RWPE2 (cell line): ENCODE data around the gene ADIG.
A peak's percentile ranks its signal among the peaks of the same experiment; 100 is the strongest.

Source experiments
- ATAC-seq: fragments of 200-7000 bp; cut with Tn5 transposase; 3 replicates; pipeline ENCODE4 v1.9.1; 2021; ENCODE audit warnings: low read depth
- DNase-seq: peaks from one replicate; pipeline ENCODE4 v3.0.0-alpha.2; 2020; ENCODE audit warnings: low spot score
- H3K27ac ChIP-seq: fragments of 450-650 bp; 2 replicates; pipeline ENCODE4 v1.5.1; 2017; ENCODE audit warnings: mild to moderate bottlenecking; ENCODE audit not compliant: poor library complexity, severe bottlenecking
- H3K27me3 ChIP-seq: fragments of 250-450 bp; sonication (Bioruptor Pico); 2 replicates; pipeline ENCODE4 v1.5.1; 2021; ENCODE audit warnings: mild to moderate bottlenecking, moderate library complexity; ENCODE audit not compliant: insufficient read depth, poor library complexity, severe bottlenecking
- H3K36me3 ChIP-seq: fragments of 250-450 bp; sonication (Bioruptor Pico); 2 replicates; pipeline ENCODE4 v1.5.1; 2020; ENCODE audit warnings: low read depth, mild to moderate bottlenecking, moderate library complexity
- H3K4me1 ChIP-seq: fragments of 250-450 bp; sonication (Bioruptor Pico); 2 replicates; pipeline ENCODE4 v1.5.1; 2021; ENCODE audit warnings: mild to moderate bottlenecking, moderate library complexity; ENCODE audit not compliant: insufficient read depth, poor library complexity, severe bottlenecking
- H3K4me3 ChIP-seq: fragments of 250-450 bp; sonication (Bioruptor Pico); 2 replicates; pipeline ENCODE4 v1.5.1; 2021; ENCODE audit warnings: mild to moderate bottlenecking, moderate library complexity; ENCODE audit not compliant: severe bottlenecking
- H3K9me3 ChIP-seq: fragments of 250-450 bp; sonication (Bioruptor Pico); 2 replicates; pipeline ENCODE4 v1.5.1; 2021; ENCODE audit warnings: mild to moderate bottlenecking, moderate library complexity; ENCODE audit not compliant: severe bottlenecking
- TF ChIP-seq, protein P1 (sequence below): fragments of 450-650 bp; IDR thresholded peaks from one replicate; pipeline ENCODE4 v1.5.1; 2017; ENCODE audit warnings: mild to moderate bottlenecking, moderate library complexity; ENCODE audit not compliant: poor library complexity, severe bottlenecking

ADIG gene

DNA sequence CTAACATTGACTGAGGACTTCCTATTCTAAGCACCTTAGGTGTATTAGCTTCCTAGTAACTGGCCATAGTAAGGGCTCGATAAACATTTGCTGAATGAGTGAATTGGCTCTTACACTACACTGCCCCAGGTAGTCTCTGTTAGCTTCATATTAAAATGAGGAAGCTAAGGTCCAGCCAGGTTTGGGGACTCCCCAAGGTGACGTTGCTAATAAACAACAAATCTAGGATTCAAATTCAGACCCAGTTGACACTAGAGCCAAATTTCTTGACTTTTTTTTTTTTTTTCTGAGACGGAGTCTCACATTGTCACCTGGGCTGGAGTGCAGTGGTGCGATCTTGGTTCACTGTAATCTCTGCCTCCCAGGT lies 36.8 kb downstream of the ADIG start:
- DNase-seq (no peak), ATAC-seq (no peak)
- H3K4me1 ChIP-seq, result peaks cover 14% of the 10 kb centered on the region
- TF ChIP-seq, protein P1, sequence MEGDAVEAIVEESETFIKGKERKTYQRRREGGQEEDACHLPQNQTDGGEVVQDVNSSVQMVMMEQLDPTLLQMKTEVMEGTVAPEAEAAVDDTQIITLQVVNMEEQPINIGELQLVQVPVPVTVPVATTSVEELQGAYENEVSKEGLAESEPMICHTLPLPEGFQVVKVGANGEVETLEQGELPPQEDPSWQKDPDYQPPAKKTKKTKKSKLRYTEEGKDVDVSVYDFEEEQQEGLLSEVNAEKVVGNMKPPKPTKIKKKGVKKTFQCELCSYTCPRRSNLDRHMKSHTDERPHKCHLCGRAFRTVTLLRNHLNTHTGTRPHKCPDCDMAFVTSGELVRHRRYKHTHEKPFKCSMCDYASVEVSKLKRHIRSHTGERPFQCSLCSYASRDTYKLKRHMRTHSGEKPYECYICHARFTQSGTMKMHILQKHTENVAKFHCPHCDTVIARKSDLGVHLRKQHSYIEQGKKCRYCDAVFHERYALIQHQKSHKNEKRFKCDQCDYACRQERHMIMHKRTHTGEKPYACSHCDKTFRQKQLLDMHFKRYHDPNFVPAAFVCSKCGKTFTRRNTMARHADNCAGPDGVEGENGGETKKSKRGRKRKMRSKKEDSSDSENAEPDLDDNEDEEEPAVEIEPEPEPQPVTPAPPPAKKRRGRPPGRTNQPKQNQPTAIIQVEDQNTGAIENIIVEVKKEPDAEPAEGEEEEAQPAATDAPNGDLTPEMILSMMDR, result no peak
- H3K27ac ChIP-seq, result peak overlapping the region; percentile 45
- no peaks in the 10 kb centered on the region for H3K36me3 ChIP-seq
- no peaks in the 10 kb centered on the region for H3K9me3 ChIP-seq
- no peak overlapping the region for H3K4me3 ChIP-seq
- no peaks in the 10 kb centered on the region for H3K27me3 ChIP-seq

DNA sequence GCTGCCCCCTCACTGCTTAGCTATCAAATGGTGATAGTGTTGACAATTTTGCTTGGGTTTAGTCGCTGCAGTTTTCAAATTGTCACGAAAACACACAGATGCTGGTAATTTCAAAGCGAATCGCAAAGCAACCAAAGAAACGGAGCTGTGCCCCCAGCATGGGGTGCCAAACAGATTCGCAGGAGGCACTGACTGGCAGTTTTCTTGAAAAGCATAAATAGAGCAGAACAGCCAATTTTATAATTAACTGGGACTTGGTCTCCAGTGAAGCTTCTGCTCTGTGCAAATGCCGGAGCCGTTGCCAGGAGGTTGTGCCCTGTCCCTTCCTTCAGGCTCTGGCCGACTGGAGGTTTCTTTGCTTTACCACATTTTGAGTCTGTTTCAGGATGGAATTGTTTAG lies 39.4 kb downstream of the ADIG start:
- Histone ChIP-seq H3K4me3 (no peak overlapping the region), H3K27ac (no peak overlapping the region), H3K36me3 (no peaks in the 10 kb centered on the region), H3K4me1 (peaks cover 14% of the 10 kb centered on the region), H3K9me3 (no peaks in the 10 kb centered on the region), H3K27me3 (no peaks in the 10 kb centered on the region)
- DNase-seq (no peak), ATAC-seq (no peak)
- TF ChIP-seq, protein P1, result no peak

DNA sequence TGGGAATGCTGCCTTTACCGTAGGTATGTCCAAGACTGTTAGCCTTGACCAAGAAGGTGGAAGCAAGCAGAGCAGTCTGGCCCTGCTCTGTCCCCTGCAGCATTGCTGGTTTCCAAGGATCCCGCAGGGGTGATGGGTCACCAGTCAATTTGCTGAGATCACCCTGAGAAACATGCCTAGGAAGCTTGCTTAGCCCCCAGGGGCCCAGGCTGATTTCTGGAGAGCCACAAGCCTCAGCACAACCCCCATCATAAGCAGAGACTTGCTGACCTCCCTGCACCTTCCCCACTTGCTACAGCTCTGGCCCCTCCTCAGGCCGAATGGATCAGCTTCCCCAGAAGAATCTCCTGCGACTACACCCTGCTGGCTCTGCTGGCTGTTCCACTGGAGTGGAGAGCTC lies 42.1 kb downstream of the ADIG start:
- no peak overlapping the region for H3K4me3 ChIP-seq
- H3K4me1 ChIP-seq, result no peaks in the 10 kb centered on the region
- TF ChIP-seq, protein P1, result no peak
- H3K36me3 ChIP-seq, result no peaks in the 10 kb centered on the region
- DNase-seq (no peak), ATAC-seq (0 out of 3 replicates have a peak, but pooled peaks have one; percentile 10)
- no peaks in the 10 kb centered on the region for H3K27me3 ChIP-seq
- H3K27ac ChIP-seq, result no peak overlapping the region
- H3K9me3 ChIP-seq, result no peaks in the 10 kb centered on the region

DNA sequence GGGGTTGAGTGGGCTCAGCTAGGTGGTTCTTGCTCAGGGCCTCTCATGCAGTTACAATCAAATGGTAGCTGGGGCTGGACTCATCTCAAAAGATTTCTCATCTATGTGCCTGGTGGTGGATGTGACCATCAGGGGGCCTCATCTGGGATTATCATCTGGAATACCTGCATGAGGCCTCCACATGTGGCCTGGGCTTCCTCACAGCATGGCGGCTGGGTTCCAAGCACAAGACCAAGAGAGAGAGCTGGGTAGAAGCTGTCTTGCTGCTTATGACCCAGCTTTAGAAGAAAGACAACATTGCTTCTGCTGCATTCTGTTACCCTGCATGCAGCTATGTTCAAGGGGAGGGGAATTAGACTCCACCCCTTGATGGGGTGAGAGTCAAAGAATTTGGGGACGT lies 43.1 kb downstream of the ADIG start:
- no peaks in the 10 kb centered on the region for H3K27me3 ChIP-seq
- no peaks in the 10 kb centered on the region for H3K9me3 ChIP-seq
- TF ChIP-seq, protein P1, result no peak
- no peak for DNase-seq
- ATAC-seq, result no peak
- no peaks in the 10 kb centered on the region for H3K4me1 ChIP-seq
- no peak overlapping the region for H3K27ac ChIP-seq
- no peaks in the 10 kb centered on the region for H3K36me3 ChIP-seq
- H3K4me3 ChIP-seq, result no peak overlapping the region

DNA sequence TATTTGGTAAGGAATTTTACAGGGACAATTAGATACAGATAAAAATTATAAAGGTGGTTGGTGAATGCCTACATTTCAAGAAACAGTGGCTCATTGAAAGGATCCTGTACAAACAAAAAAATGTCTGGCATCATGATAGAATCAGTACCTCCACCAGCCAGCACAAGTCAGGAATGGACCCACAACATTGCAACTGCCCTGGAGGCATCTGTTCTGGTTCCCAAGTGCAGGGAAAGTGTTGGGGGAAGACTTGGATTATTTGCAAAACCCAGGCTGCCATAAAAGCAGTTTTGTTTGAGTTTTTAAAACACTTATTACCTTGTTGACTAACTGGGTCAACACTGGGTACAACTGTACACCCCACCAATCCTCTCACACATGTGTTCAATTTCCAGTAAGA lies 44.9 kb downstream of the ADIG start:
- no peak overlapping the region for H3K4me3 ChIP-seq
- no peaks in the 10 kb centered on the region for H3K27me3 ChIP-seq
- ATAC-seq, result no peak
- H3K27ac ChIP-seq, result no peak overlapping the region
- H3K36me3 ChIP-seq, result no peaks in the 10 kb centered on the region
- TF ChIP-seq, protein P1, result no peak
- H3K4me1 ChIP-seq, result peaks cover 3% of the 10 kb centered on the region
- no peaks in the 10 kb centered on the region for H3K9me3 ChIP-seq
- DNase-seq, result no peak
